Breast epithelium (tissue), 3 donors: Measurements from ENCODE around the gene MEIS2.

ENCODE experiments used
- CTCF ChIP-seq, 3 donors: fragments of 450-650 bp; IDR thresholded peaks; one replicate each; pipeline ENCODE4 v1.5.1; 2016 to 2017; ENCODE audit warnings: antibody characterized with exemption in 3 of 3, mild to moderate bottlenecking in 3 of 3, moderate library complexity in 3 of 3
- POLR2A ChIP-seq: fragments of 450-650 bp; IDR thresholded peaks from one replicate; pipeline ENCODE4 v1.6.1; 2016; ENCODE audit warnings: antibody characterized with exemption, mild to moderate bottlenecking, moderate library complexity
- POLR2AphosphoS5 ChIP-seq, 3 donors: sonication (generic); formaldehyde crosslinking; IDR thresholded peaks; one replicate each; pipeline ENCODE4 v1.6.1; 2017; ENCODE audit warnings: antibody characterized with exemption in 3 of 3

- TF ChIP-seq POLR2A = no peak
- no peak for TF ChIP-seq CTCF (IDR thresholded peaks at IDR 0.05)
- no peak for TF ChIP-seq POLR2AphosphoS5 (IDR thresholded peaks at IDR 0.05)
Measured at GRCh38 chr15:36886191-36886590, 214.2 kb downstream of the MEIS2 start.
